Endothelial cell of umbilical vein (primary cell): ENCODE data around the gene DPP7. TPM values are rescaled to one million over a fixed set of nuclear protein-coding genes. Genes with fewer than 3 reads are reported as not detected.

ENCODE experiments used
- BruUV-seq: library from RNA; stranded (reverse); fragments of 400-500 nt; replicated peaks from 2 replicates; lab custom pipeline; 2021; lab: Mats Ljungman, UMichigan
- CTCF ChIA-PET: fragments of 300-600, 350-600 bp; sonication (Branson Sonifier 250); formaldehyde crosslinking; loops from one replicate; lab custom pipeline; 2021; ENCODE audit warnings: antibody characterized with exemption, inconsistent platforms; lab: Charles Lee
- POLR2A ChIA-PET: fragments of 300-600, 350-600 bp; sonication (Branson Sonifier 250); formaldehyde crosslinking; loops from one replicate; lab custom pipeline; 2021; ENCODE audit warnings: antibody characterized with exemption, inconsistent platforms; lab: Charles Lee
- DNase-seq: peaks from one replicate; pipeline ENCODE4 v3.0.0-alpha.2; 2011; ENCODE audit warnings: low read depth, low spot score
- FAIRE-seq: peaks from 2 replicates; lab custom pipeline; 2011; peaks lifted over from hg19 to GRCh38; lab: Jason Lieb, UNC
- H2AFZ ChIP-seq: 2 replicates; pipeline ENCODE4 v1.6.0; 2012; ENCODE audit warnings: low read depth, low read length, control low read depth, inconsistent platforms
- H3K27ac ChIP-seq: 2 replicates; pipeline ENCODE4 v1.5.1; 2011; ENCODE audit warnings: low read depth, mild to moderate bottlenecking, control low read depth, low read length, moderate library complexity; ENCODE audit not compliant: insufficient read depth
- H3K27me3 ChIP-seq, 2 experiments: 2 replicates each; pipeline versions ENCODE4 v1.6.0 to v1.6.1; 2011; ENCODE audit warnings: low read length in 2 of 2, mixed read lengths in 1 of 2; ENCODE audit not compliant: control insufficient read depth in 2 of 2, insufficient read depth in 2 of 2
- H3K36me3 ChIP-seq, 2 experiments: 2 replicates in 1 of 2; 3 replicates in 1 of 2; pipeline ENCODE4 v1.5.1; 2011; ENCODE audit warnings: low read length in 2 of 2, mild to moderate bottlenecking in 1 of 2, moderate library complexity in 1 of 2; ENCODE audit not compliant: control insufficient read depth in 2 of 2, insufficient read depth in 2 of 2; ENCODE audit errors: extremely low read depth in 1 of 2
- H3K4me1 ChIP-seq: 3 replicates; pipeline ENCODE4 v1.5.1; 2011; ENCODE audit warnings: mild to moderate bottlenecking, low read length; ENCODE audit not compliant: control insufficient read depth, insufficient read depth; ENCODE audit errors: extremely low read depth
- H3K4me2 ChIP-seq: 2 replicates; pipeline ENCODE4 v1.6.1; 2011; ENCODE audit warnings: low read length, control low read depth, mixed read lengths; ENCODE audit not compliant: insufficient read depth
- H3K4me3 ChIP-seq, 3 experiments: fragments of 200-600 bp in 1 of 3; sonication (generic), shearing (Covaris generic) in 1 of 3; replicated peaks in 1 of 3; 2 replicates each; pipeline ENCODE4 v1.5.1; 2011 to 2016; ENCODE audit warnings: control low read depth in 3 of 3, low read length in 3 of 3, mild to moderate bottlenecking in 2 of 3, inconsistent platforms in 1 of 3, low read depth in 1 of 3, moderate library complexity in 1 of 3; ENCODE audit not compliant: insufficient read depth in 1 of 3
- H3K79me2 ChIP-seq: 2 replicates; pipeline ENCODE4 v1.6.0; 2012; ENCODE audit warnings: low read length, inconsistent platforms; ENCODE audit not compliant: control insufficient read depth, insufficient read depth
- H3K9ac ChIP-seq: replicated peaks from 2 replicates; pipeline ENCODE3; 2011; ENCODE audit warnings: low read length, control low read depth; ENCODE audit not compliant: insufficient read depth; ENCODE audit errors: extremely low read depth
- H3K9me1 ChIP-seq: replicated peaks from 3 replicates; pipeline ENCODE4 v1.6.0; 2011; ENCODE audit warnings: mild to moderate bottlenecking, low read length; ENCODE audit not compliant: control insufficient read depth, insufficient read depth; ENCODE audit errors: extremely low read depth
- H3K9me3 ChIP-seq: replicated peaks from 2 replicates; pipeline ENCODE4 v1.5.1; 2012; ENCODE audit warnings: low read length, inconsistent platforms; ENCODE audit not compliant: control insufficient read depth, insufficient read depth
- H4K20me1 ChIP-seq: replicated peaks from 2 replicates; pipeline ENCODE3; 2011; ENCODE audit warnings: mild to moderate bottlenecking, low read length; ENCODE audit not compliant: control insufficient read depth, insufficient read depth; ENCODE audit errors: extremely low read depth
- EZH2 ChIP-seq: IDR thresholded peaks from 2 replicates; pipeline ENCODE4 v1.6.1; 2012; ENCODE audit warnings: borderline replicate concordance, low read depth, mild to moderate bottlenecking, moderate library complexity, low read length, inconsistent platforms; ENCODE audit not compliant: severe bottlenecking
- FOS ChIP-seq: IDR thresholded peaks from 2 replicates; pipeline ENCODE4 v1.6.1; 2011; ENCODE audit warnings: mild to moderate bottlenecking, low read length, moderate library complexity, borderline replicate concordance; ENCODE audit not compliant: insufficient read depth
- GATA2 ChIP-seq: IDR thresholded peaks from 2 replicates; pipeline ENCODE4 v1.7.0; 2011; ENCODE audit warnings: low read depth, mild to moderate bottlenecking, moderate library complexity, mixed read lengths, low read length; ENCODE audit not compliant: insufficient read length, insufficient read depth
- JUN ChIP-seq: IDR thresholded peaks from 2 replicates; pipeline ENCODE4 v1.6.1; 2011; ENCODE audit warnings: borderline replicate concordance, low read depth; ENCODE audit not compliant: insufficient read length, insufficient read depth
- MAX ChIP-seq: IDR thresholded peaks from 2 replicates; pipeline ENCODE4 v1.6.1; 2011; ENCODE audit not compliant: insufficient read depth, insufficient read length
- MYC ChIP-seq: IDR thresholded peaks from one replicate; pipeline ENCODE4 v1.6.1; 2011; ENCODE audit warnings: mild to moderate bottlenecking, low read depth, low read length
- POLR2A ChIP-seq: IDR thresholded peaks from 2 replicates; pipeline ENCODE4 v1.6.1; 2012; ENCODE audit warnings: low read depth, mild to moderate bottlenecking, control low read depth, low read length
- POLR2AphosphoS5 ChIP-seq: IDR thresholded peaks from 2 replicates; pipeline ENCODE4 v1.6.1; 2012; ENCODE audit warnings: low read depth, mild to moderate bottlenecking, control low read depth, low read length, moderate library complexity; ENCODE audit not compliant: insufficient read depth
- dilution Hi-C: fragments of 300-500 bp; cut with MboI; formaldehyde crosslinking; loops from one replicate; pipeline ENCODE4 v1.15.0; 2019; ENCODE audit warnings: low sequenced_read_pairs; ENCODE audit not compliant: extremely low pct_ligation_motif_present
- intact Hi-C: fragments of 100-400 bp; cut with micrococcal nuclease; formaldehyde crosslinking; loops from one replicate; pipeline ENCODE4 v1.10.0; 2022
- polyA plus RNA-seq, 4 experiments: library from polyadenylated mRNA; depleted of rRNA in 3 of 4; stranded (reverse) in 3 of 4; unstranded in 1 of 4; fragments of >200 nt; gene quantifications; 2 replicates each; pipeline versions ENCODE4 v1.2.1 to v1.2.3, GENCODE V29; 2011 to 2012; ENCODE audit warnings: missing spikeins in 1 of 4
- total RNA-seq: library from RNA; stranded (reverse); gene quantifications from 2 replicates; pipeline ENCODE4 v1.2.3, GENCODE V29; 2021
- TF ChIP-seq, protein P1 (sequence below), 2 donors: IDR thresholded peaks; 1 replicate in 1 of 2; 2 replicates in 1 of 2; pipeline ENCODE4 v1.5.1; 2011; ENCODE audit warnings: low read length in 2 of 2, mild to moderate bottlenecking in 2 of 2, moderate library complexity in 2 of 2, control low read depth in 1 of 2, inconsistent platforms in 1 of 2, low read depth in 1 of 2; ENCODE audit not compliant: insufficient read depth in 1 of 2; ENCODE audit errors: extremely low read depth in 1 of 2

Gene DPP7
- total and polyA plus RNA-seq, 2 donors (not counting 3 experiments of a cell fraction or from before 2014, with no cell fraction given) = 149 to 200 TPM

GRCh38 chr9:137149942-137150616 lies 35.5 kb upstream of the DPP7 start:
- Histone ChIP-seq H3K4me3 (no peak overlapping the region), H3K27ac (no peak overlapping the region), H3K4me2 (no peak overlapping the region), H3K79me2 (no peaks in the 10 kb centered on the region), H3K9me1 (no peaks in the 10 kb centered on the region), H3K4me1 (no peaks in the 10 kb centered on the region), H3K9me3 (no peaks in the 10 kb centered on the region), H2AFZ (no peak overlapping the region), H3K36me3 (no peaks in the 10 kb centered on the region), H3K9ac (no peak overlapping the region), H4K20me1 (no peaks in the 10 kb centered on the region), H3K27me3 (no peaks in the 10 kb centered on the region)
- dilution Hi-C loops (no loop called here), intact Hi-C loops (no loop called here)
- BruUV-seq = no TSS peak
- no peak for FAIRE-seq
- no peak for DNase-seq
- no peak for TF ChIP-seq MYC
- no peak for TF ChIP-seq GATA2
- no peak for TF ChIP-seq JUN
- TF ChIP-seq, protein P1, sequence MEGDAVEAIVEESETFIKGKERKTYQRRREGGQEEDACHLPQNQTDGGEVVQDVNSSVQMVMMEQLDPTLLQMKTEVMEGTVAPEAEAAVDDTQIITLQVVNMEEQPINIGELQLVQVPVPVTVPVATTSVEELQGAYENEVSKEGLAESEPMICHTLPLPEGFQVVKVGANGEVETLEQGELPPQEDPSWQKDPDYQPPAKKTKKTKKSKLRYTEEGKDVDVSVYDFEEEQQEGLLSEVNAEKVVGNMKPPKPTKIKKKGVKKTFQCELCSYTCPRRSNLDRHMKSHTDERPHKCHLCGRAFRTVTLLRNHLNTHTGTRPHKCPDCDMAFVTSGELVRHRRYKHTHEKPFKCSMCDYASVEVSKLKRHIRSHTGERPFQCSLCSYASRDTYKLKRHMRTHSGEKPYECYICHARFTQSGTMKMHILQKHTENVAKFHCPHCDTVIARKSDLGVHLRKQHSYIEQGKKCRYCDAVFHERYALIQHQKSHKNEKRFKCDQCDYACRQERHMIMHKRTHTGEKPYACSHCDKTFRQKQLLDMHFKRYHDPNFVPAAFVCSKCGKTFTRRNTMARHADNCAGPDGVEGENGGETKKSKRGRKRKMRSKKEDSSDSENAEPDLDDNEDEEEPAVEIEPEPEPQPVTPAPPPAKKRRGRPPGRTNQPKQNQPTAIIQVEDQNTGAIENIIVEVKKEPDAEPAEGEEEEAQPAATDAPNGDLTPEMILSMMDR (IDR thresholded peaks at IDR 0.05; ENCODE audit: extremely low read depth in 1 of 2, insufficient read depth in 1 of 2, low read depth in 1 of 2, low read length in 2 of 2) = no peak
- no peak for TF ChIP-seq POLR2A
- TF ChIP-seq POLR2AphosphoS5 = no peak
- no peak for TF ChIP-seq EZH2
- TF ChIP-seq MAX = no peak
- TF ChIP-seq FOS = no peak
- CTCF ChIA-PET = interaction anchor here (1.3 to 2.4 kb wide), 3 partner anchors 21 to 27 kb away, joined by 4 to 6 read pairs (median 4); no protein-coding TSS in a partner anchor
- POLR2A ChIA-PET = no interaction called here
